DMS53 treated with DMSO at 0.1 percent for 48 hours (cell line): ENCODE results near the gene FITM1.

Source experiments
- DNase-seq: peaks from one replicate; lab custom pipeline; 2025; ENCODE audit not compliant: unreplicated experiment; lab: John Stamatoyannopoulos, UW

FITM1 gene

DNA sequence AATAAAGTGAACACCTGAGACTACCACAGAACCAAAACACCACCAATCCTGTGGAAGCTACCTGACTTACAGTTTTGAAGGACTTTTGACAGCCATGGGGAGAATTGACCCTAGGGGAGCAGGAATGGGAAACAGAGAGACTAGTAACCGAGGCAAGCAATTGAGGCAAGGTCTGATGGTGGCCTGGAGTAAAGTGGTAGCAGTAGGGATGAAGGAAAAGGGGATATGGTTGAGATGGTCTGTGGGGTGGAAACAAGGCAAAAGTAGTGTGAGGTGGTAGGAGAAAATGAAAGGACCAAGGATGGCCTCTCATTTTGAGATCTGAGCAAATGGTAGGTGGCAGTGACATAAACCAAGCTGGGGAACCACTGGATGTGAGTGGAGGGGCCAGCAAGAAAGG is 26.4 kb downstream of the FITM1 start:
- DNase-seq = no peak

- no peak for DNase-seq
These were observed 26.9 kb downstream of the FITM1 start for GRCh38 chr14:24157331-24157730.

DNA sequence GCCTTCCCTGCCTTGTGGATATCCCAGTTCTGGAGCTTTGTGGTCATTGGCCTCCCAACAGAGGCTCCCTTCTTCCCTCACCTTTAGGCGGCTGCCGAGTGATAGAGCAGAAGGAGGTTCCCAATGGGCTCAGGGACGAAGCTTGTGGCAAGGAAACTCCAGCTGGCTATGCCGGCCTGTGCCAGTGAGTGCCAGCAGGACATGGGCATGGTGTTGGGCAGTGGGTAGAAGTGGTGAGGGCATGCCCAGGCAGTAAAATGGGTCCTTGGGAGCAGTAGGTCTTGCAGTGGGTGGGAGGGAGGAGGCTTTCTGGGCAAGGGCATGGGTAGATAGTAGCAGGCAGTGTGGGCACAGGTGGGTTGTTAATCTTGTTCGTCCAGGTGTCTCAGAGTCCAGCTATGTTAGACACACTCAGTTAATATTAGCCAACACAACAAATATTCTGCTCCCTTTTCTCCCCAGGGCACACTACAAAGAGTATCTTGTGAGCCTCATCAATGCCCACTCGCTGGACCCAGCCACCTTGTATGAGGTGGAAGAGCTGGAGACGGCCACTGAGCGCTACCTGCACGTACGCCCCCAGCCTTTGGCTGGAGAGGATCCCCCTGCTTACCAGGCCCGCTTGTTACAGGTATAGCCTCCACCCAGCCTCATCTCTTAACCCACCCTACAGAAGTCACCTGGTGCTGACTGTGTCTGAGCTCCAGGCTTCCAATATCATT is 29.5 kb downstream of the FITM1 start:
- DNase-seq = no peak

DNA sequence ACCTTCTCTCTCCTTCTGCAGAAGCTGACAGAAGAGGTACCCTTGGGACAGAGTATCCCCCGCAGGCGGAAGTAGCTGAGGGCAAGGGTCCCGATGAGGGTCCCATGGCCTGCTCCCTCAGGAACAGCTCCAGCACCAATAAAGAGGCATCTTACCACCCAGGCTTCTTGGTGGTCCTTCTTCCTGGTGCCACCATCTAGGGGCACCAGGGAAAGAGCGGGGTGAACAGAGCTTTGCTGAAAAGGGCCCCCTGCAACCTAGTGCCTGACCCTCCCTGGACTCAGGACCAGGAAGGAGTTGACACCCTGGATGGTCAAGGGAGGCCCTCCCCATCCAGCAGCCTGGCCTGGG is 30.0 kb downstream of the FITM1 start:
- DNase-seq = no peak

GRCh38 chr14:24160850-24161804 is 30.7 kb downstream of the FITM1 start, which contains the start of gene IRF9:
IRF9 (plus strand) TSS chr14:24161265; CDS start chr14:24162145, 880 bp downstream.
- DNase-seq = peak; percentile 94

DNA sequence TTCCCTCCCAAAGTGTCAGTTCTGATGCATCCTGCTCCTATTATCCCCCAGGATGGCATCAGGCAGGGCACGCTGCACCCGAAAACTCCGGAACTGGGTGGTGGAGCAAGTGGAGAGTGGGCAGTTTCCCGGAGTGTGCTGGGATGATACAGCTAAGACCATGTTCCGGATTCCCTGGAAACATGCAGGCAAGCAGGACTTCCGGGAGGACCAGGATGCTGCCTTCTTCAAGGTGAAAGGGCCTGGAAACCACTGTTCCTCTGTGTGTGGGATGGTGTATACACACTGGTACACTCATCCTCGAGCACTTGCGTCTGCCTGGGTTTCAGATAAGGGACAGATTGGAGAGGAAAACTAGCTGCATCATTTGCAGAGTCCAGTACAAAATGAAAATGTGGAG is 31.6 kb downstream of the FITM1 start:
- DNase-seq = no peak

- DNase-seq = no peak
These were observed 34.1 kb downstream of the FITM1 start for GRCh38 chr14:24164518-24164991.

DNA sequence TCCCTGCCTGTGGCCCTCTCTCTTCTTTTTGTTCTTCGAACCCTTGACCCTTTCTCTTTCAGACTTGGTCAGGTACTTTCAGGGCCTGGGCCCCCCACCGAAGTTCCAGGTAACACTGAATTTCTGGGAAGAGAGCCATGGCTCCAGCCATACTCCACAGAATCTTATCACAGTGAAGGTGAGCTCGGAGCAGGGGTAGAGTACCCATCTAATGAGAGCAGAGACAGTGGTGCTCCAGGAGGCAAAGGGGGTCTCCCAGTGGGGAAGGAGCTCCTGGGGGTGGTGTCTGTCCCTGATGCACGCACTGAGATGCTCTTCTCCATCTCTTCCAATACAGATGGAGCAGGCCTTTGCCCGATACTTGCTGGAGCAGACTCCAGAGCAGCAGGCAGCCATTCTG is 35.3 kb downstream of the FITM1 start:
- DNase-seq = no peak

- no peak for DNase-seq
These were observed 37.1 kb downstream of the FITM1 start for GRCh38 chr14:24167469-24168114.

GRCh38 chr14:24171422-24172260 is 41.2 kb downstream of the FITM1 start, which contains the start of gene REC8:
REC8 (plus strand) TSS chr14:24172080; CDS start chr14:24172553, 473 bp downstream.
- DNase-seq = no peak

DNA sequence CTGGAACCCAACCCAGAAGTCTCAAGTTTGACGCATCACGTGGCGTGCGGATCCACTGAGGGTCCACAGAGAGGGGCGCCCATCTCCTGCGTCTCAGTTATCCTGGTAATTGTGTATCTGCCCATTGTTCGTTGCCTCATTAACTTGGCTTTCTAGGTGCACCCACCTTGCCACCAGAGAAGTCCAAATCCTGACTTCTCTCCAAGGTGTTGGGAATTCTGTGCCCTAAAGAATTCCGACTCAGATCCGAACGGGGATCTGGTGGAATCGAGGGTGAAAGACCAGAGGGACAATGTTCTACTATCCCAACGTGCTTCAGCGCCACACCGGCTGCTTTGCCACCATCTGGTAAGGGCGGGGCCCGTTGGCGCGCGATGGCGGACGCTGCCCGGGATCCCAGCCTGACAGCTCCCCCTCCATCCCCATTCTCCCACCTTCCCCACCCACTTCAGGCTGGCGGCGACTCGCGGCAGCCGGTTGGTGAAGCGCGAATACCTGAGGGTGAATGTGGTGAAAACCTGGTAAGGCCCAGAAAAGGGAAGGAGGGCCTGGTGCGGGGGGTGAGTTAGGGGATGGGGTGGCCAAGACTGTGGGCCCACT is 41.9 kb downstream of the FITM1 start:
- DNase-seq = no peak

- DNase-seq = no peak
These were observed 42.4 kb downstream of the FITM1 start for GRCh38 chr14:24172871-24173281.

- no peak for DNase-seq
These were observed 46.1 kb downstream of the FITM1 start for GRCh38 chr14:24176599-24176998.

DNA sequence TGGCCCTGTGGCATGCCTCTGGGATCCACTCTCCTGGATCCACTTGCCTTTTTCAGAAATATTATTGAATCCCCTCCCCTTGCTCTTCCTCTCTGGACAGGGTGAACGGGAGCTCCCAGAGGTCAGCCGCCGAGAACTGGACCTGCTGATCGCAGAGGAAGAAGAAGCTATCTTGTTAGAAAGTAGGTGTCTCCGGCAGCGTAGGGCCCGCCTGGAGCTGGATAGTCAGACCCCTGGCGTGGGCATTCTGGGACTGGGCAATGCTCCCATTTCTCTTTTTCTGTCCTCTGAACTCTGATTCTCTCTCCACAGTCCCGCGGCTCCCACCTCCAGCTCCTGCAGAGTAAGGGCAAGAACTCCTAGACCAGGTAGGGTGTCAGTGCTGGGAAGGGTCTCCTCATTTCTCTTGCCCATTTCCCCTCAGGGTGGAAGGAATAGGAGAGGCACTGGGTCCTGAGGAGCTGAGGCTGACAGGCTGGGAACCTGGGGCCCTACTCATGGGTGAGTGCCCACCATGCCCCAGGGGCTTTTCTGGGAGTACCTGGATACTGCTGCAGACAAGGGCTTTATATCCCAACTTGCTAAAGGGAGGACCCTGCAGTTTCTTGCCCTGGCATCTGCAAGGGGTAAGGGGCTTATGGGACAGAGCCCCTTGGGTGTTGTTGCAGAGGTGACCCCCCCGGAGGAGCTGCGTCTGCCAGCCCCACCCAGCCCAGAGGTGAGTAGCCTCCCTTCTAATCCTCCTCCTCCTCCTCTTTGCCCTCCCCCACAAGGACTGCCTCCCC is 46.8 kb downstream of the FITM1 start:
- no peak for DNase-seq

- no peak for DNase-seq
These were observed 47.4 kb downstream of the FITM1 start for GRCh38 chr14:24177891-24178290.

DNA sequence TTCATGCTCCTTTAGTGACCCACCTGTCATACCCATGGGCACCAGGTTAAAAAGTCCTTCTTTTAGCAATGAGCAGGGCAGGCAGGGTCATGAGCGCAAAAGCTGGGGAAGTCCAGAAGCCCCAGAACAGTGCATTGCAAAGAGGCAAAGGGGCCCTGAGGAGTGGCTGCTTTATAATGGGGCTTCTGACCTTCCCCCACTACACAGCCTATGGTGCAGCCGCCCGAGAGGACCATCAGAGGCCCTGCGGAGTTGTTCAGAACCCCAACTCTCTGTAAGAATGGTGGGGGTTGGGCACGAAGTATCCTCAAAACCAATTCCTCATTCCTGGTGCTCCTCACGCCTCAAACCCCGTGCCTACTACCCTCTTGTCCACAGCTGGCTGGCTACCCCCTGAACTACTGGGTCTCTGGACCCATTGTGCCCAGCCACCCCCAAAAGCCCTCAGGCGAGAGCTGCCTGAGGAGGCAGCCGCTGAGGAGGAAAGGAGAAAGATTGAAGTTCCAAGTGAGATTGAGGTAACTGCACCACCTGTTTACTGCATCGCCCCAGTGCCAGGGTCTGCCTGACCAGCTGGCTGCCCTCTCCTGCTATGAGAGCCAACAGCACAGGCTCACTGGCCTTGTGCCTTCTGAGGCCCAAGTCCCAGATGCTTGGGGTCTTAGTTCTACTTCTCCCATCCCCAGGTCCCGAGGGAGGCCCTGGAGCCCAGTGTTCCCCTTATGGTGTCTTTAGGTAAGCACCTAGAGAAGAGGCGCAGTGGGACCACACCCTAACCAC is 48.1 kb downstream of the FITM1 start:
- DNase-seq = no peak

GRCh38 chr14:24179294-24179960 is 49.0 kb downstream of the FITM1 start:
- no peak for DNase-seq
